Caco-2 (cell line): ENCODE results near the gene GSDMA. TPM values are rescaled to one million over a fixed set of nuclear protein-coding genes. Genes with fewer than 3 reads are reported as not detected.

ENCODE experiments used
- BruUV-seq: library from RNA; stranded (reverse); fragments of 400-500 nt; replicated peaks from 2 replicates; lab custom pipeline; 2021; lab: Mats Ljungman, UMichigan
- CTCF ChIA-PET: fragments of 300-600 bp; sonication (Branson Sonifier 250); formaldehyde crosslinking; loops from one replicate; lab custom pipeline; 2022; ENCODE audit warnings: antibody characterized with exemption; lab: Charles Lee
- POLR2A ChIA-PET: fragments of 300-600 bp; sonication (Branson Sonifier 250); formaldehyde crosslinking; loops from one replicate; lab custom pipeline; 2022; ENCODE audit warnings: antibody characterized with exemption; lab: Charles Lee
- DNase-seq, 2 experiments: peaks; one replicate each; pipeline versions ENCODE4 v3.0.0 to v3.0.0-alpha.2; 2020 to 2022
- H3K27me3 ChIP-seq: replicated peaks from 2 replicates; pipeline ENCODE4 v1.6.0; 2011; ENCODE audit warnings: low read length; ENCODE audit not compliant: control insufficient read depth, insufficient read depth
- H3K36me3 ChIP-seq: 2 replicates; pipeline ENCODE4 v1.5.1; 2011; ENCODE audit warnings: low read length; ENCODE audit not compliant: control insufficient read depth, insufficient read depth
- H3K4me1 ChIP-seq: fragments of 250-450 bp; sonication (Bioruptor Pico); 2 replicates; pipeline ENCODE4 v1.5.1; 2020; ENCODE audit warnings: mild to moderate bottlenecking
- H3K4me3 ChIP-seq: 2 replicates; pipeline ENCODE4 v1.5.1; 2011; ENCODE audit warnings: low read depth, mild to moderate bottlenecking, control low read depth, low read length
- H3K9me3 ChIP-seq: fragments of 250-450 bp; sonication (Bioruptor Pico); 2 replicates; pipeline ENCODE4 v1.5.1; 2020; ENCODE audit warnings: mild to moderate bottlenecking, moderate library complexity
- H3K27ac Mint-ChIP-seq: one replicate; pipeline ENCODE4 v1.8.0; 2022; ENCODE audit warnings: mixed read lengths; ENCODE audit not compliant: unreplicated experiment
- H3K27me3 Mint-ChIP-seq: one replicate; pipeline ENCODE4 v1.8.0; 2022; ENCODE audit warnings: mixed read lengths; ENCODE audit not compliant: insufficient read depth, unreplicated experiment
- H3K36me3 Mint-ChIP-seq: one replicate; pipeline ENCODE4 v1.8.0; 2022; ENCODE audit warnings: mild to moderate bottlenecking, mixed read lengths; ENCODE audit not compliant: insufficient read depth, unreplicated experiment
- H3K4me1 Mint-ChIP-seq: one replicate; pipeline ENCODE4 v1.8.0; 2022; ENCODE audit warnings: low read depth, mixed read lengths; ENCODE audit not compliant: unreplicated experiment
- H3K4me3 Mint-ChIP-seq: one replicate; pipeline ENCODE4 v1.8.0; 2022; ENCODE audit warnings: mild to moderate bottlenecking, moderate library complexity, mixed read lengths; ENCODE audit not compliant: unreplicated experiment
- H3K9me3 Mint-ChIP-seq: one replicate; pipeline ENCODE4 v1.8.0; 2022; ENCODE audit warnings: mixed read lengths; ENCODE audit not compliant: unreplicated experiment
- CTCF ChIP-seq, 2 experiments: fragments of 200-600 bp in 1 of 2; IDR thresholded peaks; 1 replicate in 1 of 2; 2 replicates in 1 of 2; pipeline versions ENCODE4 v1.5.1 to v1.8.0; 2011 to 2022; ENCODE audit warnings: antibody characterized with exemption in 1 of 2, control low read depth in 1 of 2, inconsistent platforms in 1 of 2, low read depth in 1 of 2, low read length in 1 of 2, mild to moderate bottlenecking in 1 of 2, moderate library complexity in 1 of 2; ENCODE audit not compliant: insufficient read depth in 1 of 2, severe bottlenecking in 1 of 2, unreplicated experiment in 1 of 2
- intact Hi-C: fragments of 100-400 bp; cut with micrococcal nuclease; formaldehyde crosslinking; loops from one replicate; pipeline ENCODE4 v1.10.0; 2022; ENCODE audit not compliant: unreplicated experiment
- total RNA-seq: library from RNA; stranded (reverse); gene quantifications from 2 replicates; pipeline ENCODE4 v1.2.3, GENCODE V29; 2022

The GSDMA gene
- total RNA-seq, 1 experiment from 2014 or later, result not detected

GRCh38 chr17:39921323-39921722 lies 41.5 kb upstream of the GSDMA start:
- Histone ChIP-seq H3K9me3 (no peaks in the 10 kb centered on the region), H3K4me3 (no peak overlapping the region), H3K4me1 (peaks cover 24% of the 10 kb centered on the region), H3K36me3 (peaks cover 3% of the 10 kb centered on the region), H3K27me3 (no peaks in the 10 kb centered on the region)
- no peaks in the 10 kb centered on the region for H3K27me3 Mint-ChIP-seq
- BruUV-seq, result TSS peak; percentile 88
- H3K9me3 Mint-ChIP-seq, result no peaks in the 10 kb centered on the region
- TF ChIP-seq CTCF (IDR thresholded peaks at IDR 0.05; ENCODE audit: insufficient read depth in 1 of 2, low read depth in 1 of 2, low read length in 1 of 2, severe bottlenecking in 1 of 2, unreplicated experiment in 1 of 2), result no peak
- ChIA-PET CTCF (no interaction called here), POLR2A (no interaction called here)
- H3K4me1 Mint-ChIP-seq, result peaks cover 20% of the 10 kb centered on the region
- H3K36me3 Mint-ChIP-seq, result peaks cover 41% of the 10 kb centered on the region
- no peak overlapping the region for H3K4me3 Mint-ChIP-seq
- DNase-seq, result no peak
- H3K27ac Mint-ChIP-seq, result no peak overlapping the region
- intact Hi-C loops, result no loop called here

GRCh38 chr17:39922006-39922405 lies 40.8 kb upstream of the GSDMA start:
- Histone ChIP-seq H3K4me1 (peaks cover 22% of the 10 kb centered on the region), H3K36me3 (peaks cover 3% of the 10 kb centered on the region), H3K9me3 (no peaks in the 10 kb centered on the region), H3K4me3 (no peak overlapping the region), H3K27me3 (no peaks in the 10 kb centered on the region)
- Mint-ChIP-seq H3K9me3 (no peaks in the 10 kb centered on the region), H3K27me3 (no peaks in the 10 kb centered on the region), H3K4me1 (peaks cover 14% of the 10 kb centered on the region), H3K36me3 (peaks cover 37% of the 10 kb centered on the region), H3K4me3 (no peak overlapping the region), H3K27ac (no peak overlapping the region)
- intact Hi-C loops, result no loop called here
- TF ChIP-seq CTCF (IDR thresholded peaks at IDR 0.05; ENCODE audit: insufficient read depth in 1 of 2, low read depth in 1 of 2, low read length in 1 of 2, severe bottlenecking in 1 of 2, unreplicated experiment in 1 of 2), result no peak
- no TSS peak for BruUV-seq
- DNase-seq, result no peak
- ChIA-PET CTCF (no interaction called here), POLR2A (no interaction called here)

- Histone ChIP-seq H3K4me3 (no peak overlapping the region), H3K36me3 (peaks cover 3% of the 10 kb centered on the region), H3K27me3 (no peaks in the 10 kb centered on the region), H3K4me1 (peaks cover 15% of the 10 kb centered on the region; the same call in 1 of the 2 replicates), H3K9me3 (no peaks in the 10 kb centered on the region)
- no peak overlapping the region for H3K4me3 Mint-ChIP-seq
- CTCF ChIA-PET, result no interaction called here
- POLR2A ChIA-PET, result no interaction called here
- intact Hi-C loops, result no loop called here
- BruUV-seq, result no TSS peak
- no peaks in the 10 kb centered on the region for H3K9me3 Mint-ChIP-seq
- H3K27me3 Mint-ChIP-seq, result no peaks in the 10 kb centered on the region
- peaks cover 47% of the 10 kb centered on the region for H3K36me3 Mint-ChIP-seq
- TF ChIP-seq CTCF (IDR thresholded peaks at IDR 0.05; ENCODE audit: insufficient read depth in 1 of 2, low read depth in 1 of 2, low read length in 1 of 2, severe bottlenecking in 1 of 2, unreplicated experiment in 1 of 2), result no peak
- H3K27ac Mint-ChIP-seq, result no peak overlapping the region
- DNase-seq, result no peak
- H3K4me1 Mint-ChIP-seq, result peaks cover 3% of the 10 kb centered on the region
Measured at GRCh38 chr17:39923230-39923629, 39.6 kb upstream of the GSDMA start.
